ENCODE measurements around the gene FAM20C. TPM values are rescaled to one million over a fixed set of nuclear protein-coding genes. Genes with fewer than 3 reads are reported as not detected.

The FAM20C gene
- total and polyA plus RNA-seq, 2 of the 8 experiments (the other 6 are each of a cell fraction or from before 2014, with no cell fraction given), result 9.5 to 34.8 TPM

GRCh38 chr7:236967-237366, 44.6 kb downstream of the FAM20C start (continued):
- TF ChIP-seq CTBP2 (IDR thresholded peaks at IDR 0.05; ENCODE audit: borderline replicate concordance, insufficient read depth, insufficient read length, low read length) (no peak), TBP (IDR thresholded peaks at IDR 0.05; ENCODE audit: low read depth, low read length) (no peak), SP2 (IDR thresholded peaks at IDR 0.05; ENCODE audit: low read length) (no peak), CBX8 (IDR thresholded peaks at IDR 0.05; ENCODE audit: borderline replicate concordance, low read depth, low read length) (no peak), SUZ12 (IDR thresholded peaks at IDR 0.05; ENCODE audit: low read length) (no peak), RAD21 (IDR thresholded peaks at IDR 0.05 in 1 of 2, conservative IDR thresholded peaks at IDR 0.05 in 1 of 2; ENCODE audit: low read depth in 2 of 2, low read length in 2 of 2) (no peak), KDM5A (IDR thresholded peaks at IDR 0.05; ENCODE audit: low read length) (no peak), KDM4A (IDR thresholded peaks at IDR 0.05; ENCODE audit: low read depth, low read length, severe bottlenecking) (no peak), RFX5 (IDR thresholded peaks at IDR 0.05; ENCODE audit: borderline replicate concordance, low read depth, low read length) (no peak)
